COLO668 (cell line): ENCODE data around the gene KCNC1.

Experiments used
- DNase-seq: peaks from one replicate; lab custom pipeline; 2025; ENCODE audit not compliant: unreplicated experiment; lab: John Stamatoyannopoulos, UW

The KCNC1 gene

GRCh38 chr11:17813391-17814059, 78.9 kb downstream of the KCNC1 start:
- no peak for DNase-seq

DNA sequence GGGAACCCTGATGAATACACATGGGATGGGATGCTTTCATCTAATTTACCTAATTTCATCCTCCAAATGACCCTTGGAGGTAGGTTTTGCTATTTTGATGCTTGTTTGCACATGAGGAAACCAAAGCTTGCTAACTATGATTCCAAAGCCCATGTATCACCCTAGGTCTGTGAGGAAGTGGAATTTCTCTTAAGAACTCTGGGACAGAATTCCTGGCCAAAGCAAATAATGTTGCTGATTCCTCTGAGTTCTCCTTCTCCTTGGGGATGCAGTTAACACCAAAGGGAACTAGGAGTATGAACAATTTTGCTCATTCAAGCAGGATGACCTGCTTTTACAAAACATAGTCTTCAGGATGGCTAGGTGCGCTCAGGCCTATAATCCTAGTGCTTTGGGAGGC, 80.0 kb downstream of the KCNC1 start:
- DNase-seq, result no peak

- no peak for DNase-seq
Measured at GRCh38 chr11:17816232-17816931, 81.8 kb downstream of the KCNC1 start.

DNA sequence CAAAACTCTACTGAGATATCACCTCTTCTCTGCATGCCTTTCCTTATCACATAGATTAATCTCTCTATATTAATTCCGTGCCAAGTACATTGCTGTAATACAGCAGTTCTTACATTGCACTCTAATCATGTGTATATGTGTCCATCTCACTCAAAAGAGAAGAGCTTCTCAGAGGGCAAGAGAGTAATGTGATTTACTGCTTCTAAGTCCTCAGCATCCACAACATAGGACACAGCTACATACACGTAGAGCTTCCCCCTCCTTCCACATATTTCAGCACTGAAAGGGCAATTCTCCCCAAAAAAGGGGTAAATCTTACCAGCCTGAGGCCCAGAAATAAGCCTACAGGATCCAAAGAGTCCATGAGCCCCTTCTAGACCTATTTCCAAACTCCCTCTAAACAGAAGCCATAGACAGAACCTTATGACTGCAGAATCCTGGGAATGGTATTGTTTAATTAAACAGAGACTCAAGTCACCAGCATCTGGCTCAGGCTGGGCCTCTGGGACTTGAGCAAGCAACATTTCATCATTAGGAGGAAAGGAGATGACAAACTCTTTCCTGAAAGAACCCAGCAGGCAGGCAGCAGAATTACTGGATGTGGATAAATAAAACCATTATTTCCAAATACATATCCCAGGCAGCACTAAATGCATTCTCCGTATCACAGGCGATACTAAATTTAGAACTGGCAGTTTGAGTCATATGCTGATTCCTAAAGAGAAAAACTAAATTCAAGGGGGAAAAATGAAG, 87.2 kb downstream of the KCNC1 start:
- no peak for DNase-seq

- no peak for DNase-seq
Measured at GRCh38 chr11:17822401-17822781, 87.8 kb downstream of the KCNC1 start.

DNA sequence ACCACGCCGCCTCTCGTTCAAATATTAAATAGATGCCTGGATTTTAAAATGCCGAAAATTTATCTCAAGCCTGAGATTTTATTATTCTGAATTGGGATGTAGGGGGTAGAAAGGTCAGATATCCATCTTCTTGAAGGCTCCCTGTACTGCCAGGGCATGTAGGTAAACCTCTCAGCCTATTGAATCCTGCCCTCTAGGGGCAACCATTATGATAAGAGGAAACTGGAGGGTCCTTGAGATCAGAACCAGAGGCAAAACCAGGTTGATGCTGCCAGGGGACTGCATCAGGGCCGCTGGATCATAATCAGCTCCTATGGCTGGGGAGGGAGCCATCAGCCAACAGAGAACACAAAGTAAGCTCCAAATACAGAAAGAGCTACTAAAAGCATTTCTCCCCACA, 92.4 kb downstream of the KCNC1 start:
- no peak for DNase-seq

GRCh38 chr11:17828311-17828751, 93.8 kb downstream of the KCNC1 start:
- DNase-seq, result no peak

- no peak for DNase-seq
Measured at GRCh38 chr11:17831228-17831627, 96.6 kb downstream of the KCNC1 start.

- no peak for DNase-seq
Measured at GRCh38 chr11:17831883-17832282, 97.3 kb downstream of the KCNC1 start.
